Motor neuron (in vitro differentiated cells): ENCODE measurements around the gene DDAH1. TPM values are rescaled to one million over a fixed set of nuclear protein-coding genes. Genes with fewer than 3 reads are reported as not detected.

ENCODE experiments used
- ATAC-seq, 8 experiments: fragments of 200-7000 bp; cut with Tn5 transposase; replicated peaks in 6 of 8; 2 replicates each; pipeline ENCODE4 v1.8.0; 2021; ENCODE audit warnings: mild to moderate bottlenecking in 8 of 8, moderate library complexity in 8 of 8
- H3K27ac ChIP-seq, 2 donors: fragments of 250-450 bp; sonication (Bioruptor Pico); 2 replicates each; pipeline ENCODE4 v1.9.0; 2021; ENCODE audit warnings: antibody characterized with exemption in 2 of 2, mild to moderate bottlenecking in 2 of 2, moderate library complexity in 1 of 2
- H3K4me1 ChIP-seq, 2 donors: fragments of 250-450 bp; sonication (Bioruptor Pico); replicated peaks in 1 of 2; 2 replicates each; pipeline ENCODE4 v1.6.1; 2021; ENCODE audit warnings: antibody characterized with exemption in 2 of 2, mild to moderate bottlenecking in 2 of 2, moderate library complexity in 1 of 2
- H3K4me3 ChIP-seq, 5 donors: fragments of 250-450 bp; sonication (Bioruptor Pico); 2 replicates each; pipeline ENCODE4 v1.9.0; 2021; ENCODE audit warnings: antibody characterized with exemption in 5 of 5, mild to moderate bottlenecking in 5 of 5, moderate library complexity in 4 of 5
- WGBS, 10 experiments: fragments of 450-650 bp; shearing (Covaris generic); methylation state at CpG; one replicate each; pipeline ENCODE4 v1.0.0; 2022; 5-methylcytosine and 5-hydroxymethylcytosine counted together
- in situ Hi-C, 9 experiments: fragments of 400-800 bp; cut with MboI; loops; one replicate each; pipeline ENCODE4 v1.15.0; 2021; ENCODE audit warnings: low sequenced_read_pairs in 9 of 9, low pct_unique_long_range_greater_than_20kb in 2 of 9; ENCODE audit not compliant: unreplicated experiment in 9 of 9
- total RNA-seq, 8 experiments: library from RNA; unstranded; fragments of 300-600 nt; gene quantifications; 2 replicates each; pipeline versions ENCODE4 v1.2.3 to v1.2.4, GENCODE V29; 2022

DDAH1 gene
- total RNA-seq, 8 experiments from 2014 or later, result 4.4 to 75.0 (median 20.0) TPM

DNA sequence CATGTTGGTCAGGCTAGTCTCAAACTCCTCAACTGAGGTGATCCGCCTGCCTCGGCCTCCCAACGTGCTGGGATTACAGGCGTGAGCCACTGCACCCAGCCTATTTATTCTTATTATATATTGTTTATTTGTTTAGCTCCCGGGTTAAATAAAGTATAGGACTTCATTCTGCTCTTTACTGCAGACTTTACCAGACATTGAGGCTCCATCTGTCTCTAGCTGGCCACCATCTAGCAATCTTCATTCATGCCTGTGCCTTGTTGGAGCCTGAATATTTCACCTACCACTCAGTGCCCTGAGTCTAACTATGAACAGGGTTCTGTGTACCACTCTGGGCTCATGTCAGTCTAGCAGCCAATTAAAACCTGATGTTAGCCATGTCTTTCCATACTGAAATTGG is 2.1 kb upstream of the DDAH1 start:
- Histone ChIP-seq H3K4me1 (peaks cover 6 to 11% of the 10 kb centered on the region in 2 donors), H3K4me3 (no peak overlapping the region), H3K27ac (no peak overlapping the region)
- WGBS, 10 experiments, result 80 to 100% (median 92%) methylated on average over 1 to 5 of the region's 5 CpGs; no CpG with 5 or more reads in 2 of the 10 experiments
- in situ Hi-C loops, result no loop called here
- ATAC-seq, result no peak

GRCh38 chr1:85465786-85466134 is 801 bp upstream of the DDAH1 start:
- no peak for ATAC-seq
- WGBS, 10 experiments, result 0 to 100% (median 75%) methylated on average over 1 of the region's 1 CpG; no CpG with 5 or more reads in 3 of the 10 experiments
- peak overlapping the region in 1 of 5 donors; percentile 58 for H3K4me3 ChIP-seq
- H3K4me1 ChIP-seq, result peaks cover 6 to 11% of the 10 kb centered on the region in 2 donors
- in situ Hi-C loops, result no loop called here
- no peak overlapping the region for H3K27ac ChIP-seq

- H3K4me3 ChIP-seq, result peak overlapping the region; percentile 58 to 84 (median 72)
- WGBS, 10 experiments, result 0 to 2% (median 1%) methylated on average over 3 to 14 of the region's 72 CpGs; no CpG with 5 or more reads in 6 of the 10 experiments
- peaks cover 6 to 11% of the 10 kb centered on the region in 2 donors for H3K4me1 ChIP-seq
- H3K27ac ChIP-seq, result peak overlapping the region; percentile 56 to 64
- in situ Hi-C loops, result no loop called here
- peak; percentile 74 to 80 (median 77) for ATAC-seq
Observed at GRCh38 chr1:85464497-85465098, 361 bp downstream of the DDAH1 start.

DNA sequence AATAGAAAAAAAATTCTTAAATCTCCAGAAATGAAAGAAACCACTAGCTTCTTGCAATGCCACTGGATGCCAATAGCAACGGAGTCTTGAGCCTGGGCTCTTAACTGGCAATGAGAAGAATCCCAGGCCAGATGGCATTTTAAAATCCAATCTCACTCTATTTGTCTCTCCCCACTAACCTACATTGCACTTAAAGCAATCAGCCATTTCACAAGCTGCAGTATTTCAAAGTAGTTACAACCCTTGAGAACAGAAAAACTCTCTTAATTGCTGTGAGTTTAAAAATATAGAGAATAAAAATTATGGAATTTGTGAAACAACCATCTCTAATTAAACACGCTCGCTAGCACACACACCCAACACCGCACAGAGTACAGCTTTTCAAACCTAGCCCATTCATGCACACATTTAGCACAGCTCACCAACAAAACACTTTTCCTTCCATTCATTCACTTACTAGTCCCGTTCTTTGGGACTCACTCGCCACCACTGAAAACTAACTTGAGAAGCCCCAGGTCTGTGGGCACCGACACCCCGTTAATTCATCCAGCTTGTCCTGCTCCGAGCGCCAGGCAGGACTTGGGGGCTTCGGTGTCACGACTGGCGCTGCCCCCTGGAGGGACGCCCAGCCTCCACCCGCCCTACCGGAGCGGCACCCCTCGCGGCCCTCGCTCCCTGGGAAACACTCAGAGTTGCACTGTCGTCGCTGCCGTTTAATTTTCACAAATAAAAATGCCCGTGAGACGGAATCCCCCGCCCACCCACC is 1.0 kb downstream of the DDAH1 start:
- Histone ChIP-seq H3K4me3 (peak overlapping the region; percentile 58 to 84 (median 72)), H3K4me1 (peaks cover 10 to 11% of the 10 kb centered on the region in 2 donors), H3K27ac (no peak overlapping the region)
- in situ Hi-C loops, result no loop called here
- 2 to 67% (median 15%) methylated on average over 1 to 16 of the region's 26 CpGs; no CpG with 5 or more reads in 1 of the 10 experiments for WGBS, 10 experiments
- peak in 6 of 8 experiments; percentile 9 to 41 (median 32) for ATAC-seq

DNA sequence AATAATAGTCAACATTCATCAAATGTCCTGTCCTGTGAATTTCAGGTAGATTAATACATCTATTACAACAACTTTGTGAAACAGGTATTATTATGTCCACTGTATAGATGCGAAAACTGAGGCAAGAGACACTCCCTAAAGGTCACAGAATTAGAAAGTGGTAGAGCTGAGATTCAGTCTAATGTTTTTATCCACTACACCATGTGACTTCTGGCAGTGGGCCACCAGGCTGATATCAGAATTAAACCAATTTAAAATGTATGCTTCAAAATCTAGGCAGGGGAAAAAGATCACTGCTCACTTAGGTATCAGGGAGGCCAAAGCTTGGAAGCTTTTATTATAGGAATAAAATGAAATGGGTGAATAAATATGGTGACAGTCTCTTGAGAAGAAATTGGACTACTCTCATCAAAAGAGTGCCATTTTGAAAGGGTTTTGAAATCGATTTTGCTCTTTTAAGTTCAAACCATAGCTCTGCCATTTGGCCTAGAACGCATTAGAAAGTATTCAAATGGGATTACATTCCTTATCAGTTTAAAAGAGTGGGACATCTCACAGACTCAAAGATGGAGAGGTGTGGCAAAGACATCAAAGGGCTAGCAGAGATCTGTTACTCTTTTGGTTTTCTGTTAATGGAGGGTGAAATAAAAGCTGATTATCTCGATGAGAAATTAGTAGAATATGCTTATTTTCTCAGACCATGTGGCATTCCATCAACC is 1.9 kb downstream of the DDAH1 start:
- Histone ChIP-seq H3K4me3 (peak overlapping the region; percentile 58 to 84 (median 72)), H3K27ac (no peak overlapping the region), H3K4me1 (peaks cover 10 to 11% of the 10 kb centered on the region in 2 donors)
- in situ Hi-C loops, result no loop called here
- ATAC-seq, result no peak
- 39 to 100% (median 91%) methylated on average over 1 to 4 of the region's 4 CpGs for WGBS, 10 experiments

DNA sequence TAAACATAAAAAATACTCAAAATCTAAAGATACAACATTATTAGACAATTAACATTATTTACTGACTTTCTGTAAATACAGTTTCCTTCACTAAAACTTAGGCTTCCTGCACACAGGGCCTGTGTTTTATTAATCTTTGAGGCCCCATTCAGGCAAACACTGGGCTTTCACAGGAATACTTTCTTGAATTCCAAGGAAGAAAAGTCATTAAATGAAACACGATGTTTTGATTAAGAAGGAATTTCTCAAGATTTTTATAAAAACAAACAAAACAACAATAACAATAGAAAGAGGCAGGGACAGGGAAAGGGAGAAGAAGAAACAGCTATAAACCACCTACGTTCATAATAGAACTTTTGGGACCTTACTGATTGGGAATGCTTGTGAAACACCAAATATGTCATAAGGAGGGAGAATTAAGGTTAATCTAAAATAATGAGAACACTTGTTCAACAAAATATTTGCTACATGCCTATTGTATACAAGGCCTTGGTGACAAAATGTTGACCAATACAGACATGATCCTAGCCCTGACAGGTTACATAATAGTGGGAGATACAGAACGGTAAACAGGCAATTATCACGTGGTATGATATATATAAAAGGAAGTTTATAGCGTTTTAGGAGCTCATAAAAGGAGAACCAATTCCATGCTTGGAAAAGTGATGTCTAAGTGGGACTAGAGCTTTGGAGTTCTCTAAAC is 3.6 kb downstream of the DDAH1 start:
- H3K27ac ChIP-seq, result no peak overlapping the region
- WGBS, 10 experiments, result 18 to 85% (median 63%) methylated on average over 3 to 5 of the region's 5 CpGs

GRCh38 chr1:85460555-85461088 is 4.3 kb downstream of the DDAH1 start:
- in situ Hi-C loops, result no loop called here
- no peak overlapping the region for H3K27ac ChIP-seq
- H3K4me1 ChIP-seq, result peaks cover 10 to 11% of the 10 kb centered on the region in 2 donors
- no peak for ATAC-seq
- H3K4me3 ChIP-seq, result no peak overlapping the region
- whole genome bisulfite sequencing, 10 experiments, result 40 to 100% (median 89%) methylated on average over 1 to 2 of the region's 2 CpGs; no CpG with 5 or more reads in 1 of the 10 experiments

More for the DNA sequence above, 3.6 kb downstream of the DDAH1 start:
- in situ Hi-C loops, result no loop called here
- no peak for ATAC-seq
- Histone ChIP-seq H3K4me1 (peaks cover 10 to 11% of the 10 kb centered on the region in 2 donors), H3K4me3 (no peak overlapping the region)

DNA sequence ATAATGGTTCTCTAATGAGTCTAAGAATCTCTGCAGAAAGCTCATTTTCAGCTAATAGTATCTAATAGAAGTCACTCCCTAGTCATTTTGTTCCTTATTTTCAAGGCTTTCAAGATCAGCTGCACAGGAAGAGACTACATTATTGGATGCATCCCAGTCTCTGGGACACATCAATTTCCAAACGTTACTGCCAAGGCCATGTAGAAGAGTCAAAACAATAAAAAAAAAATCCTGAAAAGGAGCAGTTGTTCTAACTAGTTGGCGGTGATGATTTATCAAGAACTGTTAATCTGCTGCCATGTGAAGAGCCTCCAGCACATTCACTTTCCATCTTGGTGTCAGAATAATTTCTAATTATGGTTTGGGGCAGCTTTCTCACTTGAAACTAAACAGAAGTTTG is 5.7 kb downstream of the DDAH1 start:
- in situ Hi-C loops, result no loop called here
- 21 to 71% (median 50%) methylated on average over 2 of the region's 2 CpGs; no CpG with 5 or more reads in 1 of the 10 experiments for WGBS, 10 experiments
- H3K4me3 ChIP-seq, result no peak overlapping the region
- peaks cover 10 to 11% of the 10 kb centered on the region in 2 donors for H3K4me1 ChIP-seq
- peak in 1 of 8 experiments; percentile 14 for ATAC-seq
- no peak overlapping the region for H3K27ac ChIP-seq

DNA sequence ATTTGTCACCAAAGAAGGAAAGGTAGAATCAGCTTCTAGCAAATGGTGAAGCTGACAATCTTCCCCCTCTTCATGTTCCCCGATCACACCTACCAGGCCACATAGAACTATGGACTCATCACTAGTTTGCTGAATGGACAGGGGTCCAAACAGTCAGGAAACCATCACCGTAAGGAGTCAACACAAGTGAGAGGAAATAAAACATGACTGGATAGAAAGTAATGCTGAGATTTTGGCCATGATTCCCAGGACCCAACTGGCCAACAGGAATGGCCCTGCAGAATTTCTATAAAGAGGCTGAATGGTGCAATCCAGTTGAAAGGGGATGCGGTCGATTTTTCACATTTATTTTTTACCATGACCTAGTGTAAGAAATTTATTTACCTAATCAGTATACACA is 10.7 kb downstream of the DDAH1 start:
- Histone ChIP-seq H3K4me1 (peaks cover 0 to 2% of the 10 kb centered on the region in 2 donors), H3K27ac (no peak overlapping the region), H3K4me3 (no peak overlapping the region)
- ATAC-seq, result no peak
- 87 to 100% (median 100%) methylated on average over 1 to 4 of the region's 4 CpGs; no CpG with 5 or more reads in 3 of the 10 experiments for WGBS, 10 experiments
- in situ Hi-C loops, result no loop called here

- H3K27ac ChIP-seq, result no peak overlapping the region
- no peak for ATAC-seq
- no peaks in the 10 kb centered on the region for H3K4me1 ChIP-seq
- in situ Hi-C loops, result no loop called here
- H3K4me3 ChIP-seq, result no peak overlapping the region
- WGBS, 10 experiments, result 75 to 100% (median 95%) methylated on average over 1 to 2 of the region's 2 CpGs; no CpG with 5 or more reads in 3 of the 10 experiments
Observed at GRCh38 chr1:85453640-85454194, 11.2 kb downstream of the DDAH1 start.

DNA sequence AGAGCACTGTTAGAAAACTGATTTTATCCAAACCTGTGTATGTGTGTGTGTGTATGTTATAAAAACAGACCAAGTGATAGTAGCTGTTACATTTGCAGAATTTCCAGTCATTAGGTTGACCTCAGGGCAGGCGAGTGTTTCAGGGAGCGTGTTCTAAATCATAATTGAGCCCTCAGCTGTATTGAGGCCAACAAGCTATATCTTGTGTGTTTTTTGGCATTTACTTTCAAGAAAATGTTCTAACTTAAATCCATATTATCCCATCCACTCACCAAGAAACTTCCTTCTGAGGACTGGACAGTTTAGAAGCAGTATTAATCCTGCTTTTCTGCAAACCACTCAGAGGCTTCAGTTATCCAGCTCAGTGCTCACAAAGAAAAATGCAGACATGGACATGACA is 12.0 kb downstream of the DDAH1 start:
- ATAC-seq, result no peak
- Histone ChIP-seq H3K4me3 (no peak overlapping the region), H3K27ac (no peak overlapping the region), H3K4me1 (no peaks in the 10 kb centered on the region)
- in situ Hi-C loops, result no loop called here
- 60 to 100% (median 92%) methylated on average over 1 to 2 of the region's 2 CpGs; no CpG with 5 or more reads in 3 of the 10 experiments for WGBS, 10 experiments

GRCh38 chr1:85451236-85451830 is 13.6 kb downstream of the DDAH1 start:
- no peak for ATAC-seq
- in situ Hi-C loops, result no loop called here
- H3K4me1 ChIP-seq, result peaks cover 7 to 14% of the 10 kb centered on the region in 2 donors
- WGBS, 10 experiments, result 50 to 100% (median 86%) methylated on average over 1 to 2 of the region's 2 CpGs; no CpG with 5 or more reads in 3 of the 10 experiments
- no peak overlapping the region for H3K4me3 ChIP-seq
- no peak overlapping the region for H3K27ac ChIP-seq
